CD14-positive monocyte (primary cell): ENCODE measurements around the gene SULT1C2. TPM values are rescaled to one million over a fixed set of nuclear protein-coding genes. Genes with fewer than 3 reads are reported as not detected.

Experiments used
- DNase-seq, 3 donors: peaks; one replicate each; pipeline ENCODE4 v3.0.0-alpha.2; 2011 to 2022
- H2AFZ ChIP-seq: 2 replicates; pipeline ENCODE4 v1.6.0; 2012; ENCODE audit warnings: mild to moderate bottlenecking, low read depth, low read length, inconsistent platforms; ENCODE audit not compliant: insufficient read depth, poor library complexity, severe bottlenecking
- H3K27ac ChIP-seq, 2 donors: 1 replicate in 1 of 2; 2 replicates in 1 of 2; pipeline ENCODE4 v1.5.1; 2012 to 2013; ENCODE audit warnings: low read length in 2 of 2, control low read depth in 1 of 2, inconsistent platforms in 1 of 2, low read depth in 1 of 2, mild to moderate bottlenecking in 1 of 2
- H3K27me3 ChIP-seq, 2 donors: one replicate each; pipeline versions ENCODE4 v1.6.0 to v1.6.1; 2011 to 2013; ENCODE audit warnings: low read length in 2 of 2; ENCODE audit not compliant: control insufficient read depth in 2 of 2, insufficient read depth in 2 of 2
- H3K36me3 ChIP-seq, 2 donors: replicated peaks in 1 of 2; 1 replicate in 1 of 2; 2 replicates in 1 of 2; pipeline versions ENCODE4 v1.5.1 to v1.6.1; 2012 to 2013; ENCODE audit warnings: low read length in 2 of 2, control low read depth in 1 of 2, inconsistent platforms in 1 of 2, mild to moderate bottlenecking in 1 of 2; ENCODE audit not compliant: insufficient read depth in 2 of 2, control insufficient read depth in 1 of 2
- H3K4me1 ChIP-seq, 2 donors: 1 replicate in 1 of 2; 2 replicates in 1 of 2; pipeline versions ENCODE4 v1.5.1 to v1.6.1; 2012 to 2013; ENCODE audit warnings: low read length in 2 of 2, control low read depth in 1 of 2, inconsistent platforms in 1 of 2, mild to moderate bottlenecking in 1 of 2, moderate library complexity in 1 of 2; ENCODE audit not compliant: insufficient read depth in 2 of 2, control insufficient read depth in 1 of 2
- H3K4me2 ChIP-seq: replicated peaks from 2 replicates; pipeline ENCODE3; 2012; ENCODE audit warnings: low read length, moderate library complexity, mild to moderate bottlenecking; ENCODE audit not compliant: poor library complexity, severe bottlenecking; ENCODE audit errors: extremely low read depth
- H3K4me3 ChIP-seq, 3 experiments: fragments of 200-600 bp in 1 of 3; sonication (generic) in 1 of 3; replicated peaks in 1 of 3; 1 replicate in 2 of 3; 2 replicates in 1 of 3; pipeline ENCODE4 v1.5.1; 2011 to 2013; ENCODE audit warnings: low read length in 3 of 3, mild to moderate bottlenecking in 3 of 3, control low read depth in 2 of 3, low read depth in 2 of 3, inconsistent platforms in 1 of 3, moderate library complexity in 1 of 3
- H3K79me2 ChIP-seq: 2 replicates; pipeline ENCODE4 v1.6.0; 2012; ENCODE audit warnings: mild to moderate bottlenecking, control low read depth, inconsistent platforms, low read length, moderate library complexity; ENCODE audit not compliant: insufficient read depth
- H3K9ac ChIP-seq: 2 replicates; pipeline ENCODE4 v1.6.0; 2017; ENCODE audit warnings: low read length, mild to moderate bottlenecking; ENCODE audit not compliant: insufficient read depth, poor library complexity, severe bottlenecking
- H3K9me3 ChIP-seq, 2 donors: replicated peaks in 1 of 2; 1 replicate in 1 of 2; 2 replicates in 1 of 2; pipeline versions ENCODE4 v1.5.1 to v1.6.1; 2012 to 2013; ENCODE audit warnings: low read length in 2 of 2, control low read depth in 1 of 2; ENCODE audit not compliant: control insufficient read depth in 1 of 2, insufficient read depth in 1 of 2
- H4K20me1 ChIP-seq: 2 replicates; pipeline ENCODE4 v1.6.0; 2012; ENCODE audit warnings: mild to moderate bottlenecking, low read length, control low read depth, moderate library complexity; ENCODE audit not compliant: insufficient read depth
- H3K27ac Mint-ChIP-seq, 7 donors: one replicate each; pipeline ENCODE4 v1.8.0; 2020; ENCODE audit warnings: mild to moderate bottlenecking in 7 of 7, mixed read lengths in 7 of 7, moderate library complexity in 6 of 7, inconsistent platforms in 2 of 7
- H3K27me3 Mint-ChIP-seq, 3 donors: one replicate each; pipeline ENCODE4 v1.8.0; 2021 to 2022; ENCODE audit warnings: low read depth in 3 of 3, mild to moderate bottlenecking in 3 of 3, mixed read lengths in 3 of 3, moderate library complexity in 3 of 3, inconsistent platforms in 1 of 3
- H3K36me3 Mint-ChIP-seq, 2 donors: one replicate each; pipeline ENCODE4 v1.8.0; 2020; ENCODE audit warnings: mixed read lengths in 2 of 2, inconsistent platforms in 1 of 2, mild to moderate bottlenecking in 1 of 2
- H3K4me1 Mint-ChIP-seq: one replicate; pipeline ENCODE4 v1.8.0; 2020; ENCODE audit warnings: mild to moderate bottlenecking, mixed read lengths
- H3K4me3 Mint-ChIP-seq, 2 donors: one replicate each; pipeline ENCODE4 v1.8.0; 2020; ENCODE audit warnings: mild to moderate bottlenecking in 2 of 2, mixed read lengths in 2 of 2, moderate library complexity in 1 of 2
- H3K9me3 Mint-ChIP-seq, 7 donors: one replicate each; pipeline ENCODE4 v1.8.0; 2020 to 2022; ENCODE audit warnings: mixed read lengths in 7 of 7, mild to moderate bottlenecking in 6 of 7, moderate library complexity in 6 of 7, inconsistent platforms in 2 of 7
- CTCF ChIP-seq: fragments of 200-600 bp; IDR thresholded peaks from one replicate; pipeline ENCODE4 v1.8.0; 2022; ENCODE audit warnings: antibody characterized with exemption, mild to moderate bottlenecking
- WGBS: methylation state at CpG from one replicate; pipeline ENCODE4 v1.1.5; 2013; ENCODE audit warnings: missing lambda C conversion rate; ENCODE audit not compliant: insufficient coverage; 5-methylcytosine and 5-hydroxymethylcytosine counted together
- intact Hi-C, 2 donors: fragments of 100-400 bp; cut with micrococcal nuclease; formaldehyde crosslinking; loops; one replicate each; pipeline versions ENCODE4 v1.15.0 to v1.15.1; 2023
- polyA plus RNA-seq, 3 donors: library from polyadenylated mRNA; depleted of rRNA in 1 of 3; unstranded in 2 of 3; stranded (reverse) in 1 of 3; fragments of 300-500 nt in 2 of 3; fragments of >200 nt in 1 of 3; fragmentation: Illumina TruSeq in 2 of 3; gene quantifications; 1 replicate in 2 of 3; 2 replicates in 1 of 3; pipeline ENCODE4 v1.2.3, GENCODE V29; 2012 to 2021

SULT1C2 gene
- polyA plus RNA-seq, 3 donors, result not detected

- H3K9me3 Mint-ChIP-seq, result peaks cover 0 to 1% (median 0%) of the 10 kb centered on the region in 7 donors
- Histone ChIP-seq H3K4me1 (no peaks in the 10 kb centered on the region), H3K36me3 (no peaks in the 10 kb centered on the region), H3K4me3 (no peak overlapping the region), H3K9ac (no peak overlapping the region), H3K27ac (no peak overlapping the region), H4K20me1 (no peaks in the 10 kb centered on the region), H3K9me3 (no peaks in the 10 kb centered on the region), H3K4me2 (no peak overlapping the region), H3K79me2 (no peaks in the 10 kb centered on the region), H3K27me3 (no peaks in the 10 kb centered on the region), H2AFZ (no peak overlapping the region)
- H3K4me1 Mint-ChIP-seq, result peaks cover 11% of the 10 kb centered on the region
- no peak for TF ChIP-seq CTCF
- H3K27me3 Mint-ChIP-seq, result no peaks in the 10 kb centered on the region
- DNase-seq, result no peak
- intact Hi-C loops, result no loop called here
- WGBS, result no CpG with 5 or more reads among the region's 3 CpGs
- H3K27ac Mint-ChIP-seq, result no peak overlapping the region
- no peak overlapping the region for H3K4me3 Mint-ChIP-seq
- H3K36me3 Mint-ChIP-seq, result no peaks in the 10 kb centered on the region
Observed at GRCh38 chr2:108266218-108266617, 22.5 kb upstream of the SULT1C2 start.

GRCh38 chr2:108267101-108267500, 21.6 kb upstream of the SULT1C2 start:
- H3K9me3 Mint-ChIP-seq, result peaks cover 0 to 1% (median 0%) of the 10 kb centered on the region in 7 donors
- TF ChIP-seq CTCF, result no peak

More at GRCh38 chr2:108267101-108267500, 21.6 kb upstream of the SULT1C2 start:
- Histone ChIP-seq H2AFZ (no peak overlapping the region), H3K4me3 (no peak overlapping the region), H3K79me2 (no peaks in the 10 kb centered on the region), H3K27me3 (no peaks in the 10 kb centered on the region), H3K9ac (no peak overlapping the region), H3K4me2 (no peak overlapping the region), H3K4me1 (no peaks in the 10 kb centered on the region), H3K9me3 (no peaks in the 10 kb centered on the region), H3K36me3 (no peaks in the 10 kb centered on the region), H3K27ac (no peak overlapping the region), H4K20me1 (no peaks in the 10 kb centered on the region)
- Mint-ChIP-seq H3K4me1 (peaks cover 11% of the 10 kb centered on the region), H3K27ac (no peak overlapping the region), H3K36me3 (no peaks in the 10 kb centered on the region), H3K4me3 (no peak overlapping the region), H3K27me3 (no peaks in the 10 kb centered on the region)
- intact Hi-C loops, result no loop called here
- 0% methylated on average over 3 of the region's 5 CpGs for WGBS
- peak; percentile 19 to 72 (median 41) for DNase-seq
